Natural killer cell (primary cell): ENCODE results near the gene CLEC16A. TPM values are rescaled to one million over a fixed set of nuclear protein-coding genes. Genes with fewer than 3 reads are reported as not detected.

Experiments used
- ATAC-seq, 3 donors: fragments of 150-1000 bp in 2 of 3; fragments of 200-7000 bp in 1 of 3; cut with Tn5 transposase; 1 replicate in 1 of 3; 2 replicates in 2 of 3; pipeline ENCODE4 v1.10.0; 2021; ENCODE audit warnings: mild to moderate bottlenecking in 2 of 3, moderate library complexity in 2 of 3
- DNase-seq, 2 donors: peaks; one replicate each; pipeline versions ENCODE4 v3.0.0 to v3.0.0-alpha.2; 2013 to 2021; ENCODE audit warnings: mixed read lengths in 1 of 2
- H3K27ac ChIP-seq: one replicate; pipeline ENCODE4 v1.5.1; 2013; ENCODE audit warnings: mild to moderate bottlenecking, low read length
- H3K27me3 ChIP-seq: one replicate; pipeline ENCODE4 v1.6.1; 2013; ENCODE audit warnings: low read length; ENCODE audit not compliant: control insufficient read depth, insufficient read depth
- H3K36me3 ChIP-seq: one replicate; pipeline ENCODE4 v1.6.1; 2013; ENCODE audit warnings: low read length; ENCODE audit not compliant: control insufficient read depth, insufficient read depth
- H3K4me1 ChIP-seq: one replicate; pipeline ENCODE4 v1.6.1; 2013; ENCODE audit warnings: low read length; ENCODE audit not compliant: control insufficient read depth, insufficient read depth
- H3K4me3 ChIP-seq: one replicate; pipeline ENCODE4 v1.5.1; 2013; ENCODE audit warnings: low read length
- H3K9me3 ChIP-seq: one replicate; pipeline ENCODE4 v1.6.1; 2013; ENCODE audit warnings: low read length; ENCODE audit not compliant: control insufficient read depth, insufficient read depth
- H3K27ac Mint-ChIP-seq, 2 donors: one replicate each; pipeline ENCODE4 v1.8.0; 2022; ENCODE audit warnings: mild to moderate bottlenecking in 2 of 2, mixed read lengths in 2 of 2, moderate library complexity in 1 of 2
- H3K27me3 Mint-ChIP-seq, 2 donors: one replicate each; pipeline ENCODE4 v1.8.0; 2022; ENCODE audit warnings: low read depth in 2 of 2, mixed read lengths in 2 of 2
- H3K36me3 Mint-ChIP-seq: one replicate; pipeline ENCODE4 v1.8.0; 2022; ENCODE audit warnings: mixed read lengths
- H3K4me1 Mint-ChIP-seq, 2 donors: one replicate each; pipeline ENCODE4 v1.8.0; 2022; ENCODE audit warnings: mixed read lengths in 2 of 2
- H3K4me3 Mint-ChIP-seq: one replicate; pipeline ENCODE4 v1.8.0; 2022; ENCODE audit warnings: mild to moderate bottlenecking, moderate library complexity, mixed read lengths
- H3K9me3 Mint-ChIP-seq, 2 donors: one replicate each; pipeline ENCODE4 v1.8.0; 2022; ENCODE audit warnings: mixed read lengths in 2 of 2
- WGBS: methylation state at CpG from one replicate; pipeline ENCODE4 v1.1.7; 2013; ENCODE audit warnings: missing lambda C conversion rate; ENCODE audit not compliant: insufficient coverage; 5-methylcytosine and 5-hydroxymethylcytosine counted together
- intact Hi-C: fragments of 100-400 bp; cut with micrococcal nuclease; formaldehyde crosslinking; loops from one replicate; pipeline ENCODE4 v1.14.2; 2022
- total RNA-seq, 4 donors: library from RNA; stranded (reverse); fragments of 120-200 nt in 1 of 4; gene quantifications; one replicate each; pipeline versions ENCODE4 v1.2.3 to v1.2.4, GENCODE V29; 2013 to 2022
- TF ChIP-seq, protein P1 (sequence below): fragments of 200-600 bp; IDR thresholded peaks from one replicate; pipeline ENCODE4 v1.8.0; 2022; ENCODE audit warnings: antibody characterized with exemption

The CLEC16A gene
- total RNA-seq, 3 donors from 2014 or later (not counting 1 experiment from before 2014, with no cell fraction given) = 35.9 to 50.5 (median 37.4) TPM

DNA sequence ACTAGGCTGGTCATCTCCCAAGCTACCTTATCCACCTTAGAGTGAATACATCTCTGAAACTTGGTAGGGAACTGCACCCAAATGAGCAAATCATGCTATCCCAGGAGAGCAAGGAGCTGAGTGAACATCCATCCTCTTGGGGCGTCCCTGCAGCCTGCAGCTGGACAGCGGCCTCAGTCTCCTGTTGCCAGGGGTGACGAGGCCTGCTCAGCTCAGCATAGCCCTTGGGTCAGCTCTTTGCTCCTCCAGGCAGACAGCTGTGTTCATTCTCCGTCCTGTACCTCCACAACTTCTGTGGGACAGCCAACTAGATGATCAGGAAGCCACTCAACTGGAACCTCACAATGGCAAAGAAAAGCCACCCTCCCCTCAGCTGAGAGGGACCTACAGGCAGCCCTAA is 199.8 kb downstream of the CLEC16A start:
- Histone ChIP-seq H3K27ac (no peak overlapping the region), H3K27me3 (no peaks in the 10 kb centered on the region), H3K4me1 (peaks cover 39% of the 10 kb centered on the region), H3K9me3 (no peaks in the 10 kb centered on the region), H3K4me3 (no peak overlapping the region), H3K36me3 (no peaks in the 10 kb centered on the region)
- Mint-ChIP-seq H3K36me3 (no peaks in the 10 kb centered on the region), H3K4me1 (peaks cover 23 to 30% of the 10 kb centered on the region in 2 donors), H3K27me3 (no peaks in the 10 kb centered on the region), H3K9me3 (no peaks in the 10 kb centered on the region), H3K4me3 (no peak overlapping the region), H3K27ac (no peak overlapping the region)
- intact Hi-C loops = no loop called here
- ATAC-seq (no peak), DNase-seq (no peak)
- TF ChIP-seq, protein P1, sequence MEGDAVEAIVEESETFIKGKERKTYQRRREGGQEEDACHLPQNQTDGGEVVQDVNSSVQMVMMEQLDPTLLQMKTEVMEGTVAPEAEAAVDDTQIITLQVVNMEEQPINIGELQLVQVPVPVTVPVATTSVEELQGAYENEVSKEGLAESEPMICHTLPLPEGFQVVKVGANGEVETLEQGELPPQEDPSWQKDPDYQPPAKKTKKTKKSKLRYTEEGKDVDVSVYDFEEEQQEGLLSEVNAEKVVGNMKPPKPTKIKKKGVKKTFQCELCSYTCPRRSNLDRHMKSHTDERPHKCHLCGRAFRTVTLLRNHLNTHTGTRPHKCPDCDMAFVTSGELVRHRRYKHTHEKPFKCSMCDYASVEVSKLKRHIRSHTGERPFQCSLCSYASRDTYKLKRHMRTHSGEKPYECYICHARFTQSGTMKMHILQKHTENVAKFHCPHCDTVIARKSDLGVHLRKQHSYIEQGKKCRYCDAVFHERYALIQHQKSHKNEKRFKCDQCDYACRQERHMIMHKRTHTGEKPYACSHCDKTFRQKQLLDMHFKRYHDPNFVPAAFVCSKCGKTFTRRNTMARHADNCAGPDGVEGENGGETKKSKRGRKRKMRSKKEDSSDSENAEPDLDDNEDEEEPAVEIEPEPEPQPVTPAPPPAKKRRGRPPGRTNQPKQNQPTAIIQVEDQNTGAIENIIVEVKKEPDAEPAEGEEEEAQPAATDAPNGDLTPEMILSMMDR = no peak
- 95% methylated on average over 4 of the region's 4 CpGs for WGBS

DNA sequence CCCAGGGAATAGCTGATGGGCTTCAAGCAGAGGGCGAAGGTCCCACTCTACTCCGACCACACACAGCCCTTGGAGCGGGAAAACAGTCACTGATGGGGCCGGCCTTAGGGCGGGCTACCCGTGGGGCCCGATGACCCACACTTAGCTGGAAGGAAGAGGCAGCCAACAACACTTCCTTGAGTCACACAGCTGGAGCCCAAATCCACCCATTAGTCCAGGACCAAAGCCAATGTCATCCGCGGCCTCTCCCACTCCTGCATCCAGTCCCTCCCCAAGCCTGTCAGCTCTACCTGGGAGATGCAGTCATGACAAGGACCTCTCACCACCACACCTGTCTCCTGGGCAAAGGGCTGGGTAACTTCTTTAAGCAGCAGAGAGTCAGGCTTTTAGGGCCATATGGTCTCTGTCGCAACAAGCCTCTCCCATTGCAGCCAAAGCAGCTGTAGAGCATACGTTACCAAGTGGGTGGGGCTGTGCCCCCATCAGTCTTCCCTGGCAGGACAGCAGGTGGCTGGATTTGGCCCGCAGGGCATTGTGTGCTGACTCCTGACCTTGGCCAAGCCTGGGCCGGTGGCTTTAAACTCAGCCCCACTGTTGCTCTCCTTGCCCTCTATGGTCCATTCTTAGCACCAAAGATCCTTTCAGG is 200.9 kb downstream of the CLEC16A start:
- peak overlapping the region in 1 of 2 donors; percentile 6 for H3K27ac Mint-ChIP-seq
- no peaks in the 10 kb centered on the region for H3K27me3 ChIP-seq
- intact Hi-C loops = no loop called here

DNA sequence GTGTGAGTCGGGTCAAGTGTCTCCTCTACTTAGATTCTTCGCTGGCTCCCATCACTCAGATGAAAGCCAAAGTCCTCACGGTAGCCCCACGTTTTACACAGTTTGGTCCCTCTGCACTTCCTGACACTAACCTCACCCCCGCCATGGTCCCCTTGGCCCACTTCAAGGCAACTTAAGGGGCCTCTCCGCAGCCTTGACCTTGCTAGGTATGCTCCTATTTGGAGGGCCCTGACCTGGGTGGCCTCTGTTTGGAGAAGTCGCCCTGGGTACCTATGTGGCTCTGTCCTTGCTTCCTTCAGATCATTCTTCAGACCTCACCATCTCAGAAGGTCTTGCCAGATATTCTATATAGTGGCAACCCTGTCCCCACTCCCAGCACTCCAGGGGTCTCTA is 201.5 kb downstream of the CLEC16A start:
- TF ChIP-seq, protein P1 = no peak
- Histone ChIP-seq H3K36me3 (no peaks in the 10 kb centered on the region), H3K27me3 (no peaks in the 10 kb centered on the region), H3K9me3 (no peaks in the 10 kb centered on the region), H3K4me1 (peaks cover 30% of the 10 kb centered on the region), H3K4me3 (no peak overlapping the region), H3K27ac (no peak overlapping the region)
- DNase-seq (no peak), ATAC-seq (no peak)
- Mint-ChIP-seq H3K27ac (peak overlapping the region in 1 of 2 donors; percentile 6), H3K9me3 (no peaks in the 10 kb centered on the region), H3K4me1 (peaks cover 17 to 26% of the 10 kb centered on the region in 2 donors), H3K27me3 (no peaks in the 10 kb centered on the region), H3K36me3 (no peaks in the 10 kb centered on the region), H3K4me3 (no peak overlapping the region)
- intact Hi-C loops = no loop called here
- WGBS = 92% methylated on average over 7 of the region's 7 CpGs

More for the DNA sequence above, 200.9 kb downstream of the CLEC16A start:
- TF ChIP-seq, protein P1 = no peak
- H3K36me3 Mint-ChIP-seq = no peaks in the 10 kb centered on the region
- 96% methylated on average over 13 of the region's 13 CpGs for WGBS
- H3K4me1 ChIP-seq = peaks cover 31% of the 10 kb centered on the region
- no peaks in the 10 kb centered on the region for H3K9me3 ChIP-seq
- no peak overlapping the region for H3K4me3 ChIP-seq
- H3K27me3 Mint-ChIP-seq = no peaks in the 10 kb centered on the region
- no peak overlapping the region for H3K27ac ChIP-seq
- ATAC-seq (no peak), DNase-seq (no peak)
- H3K9me3 Mint-ChIP-seq = no peaks in the 10 kb centered on the region
- H3K36me3 ChIP-seq = no peaks in the 10 kb centered on the region
- no peak overlapping the region for H3K4me3 Mint-ChIP-seq
- H3K4me1 Mint-ChIP-seq = peaks cover 17 to 26% of the 10 kb centered on the region in 2 donors
